Epidermal melanocyte (primary cell): Measurements from ENCODE around the gene OR2B2.

Source experiments
- DNase-seq: peaks from one replicate; pipeline ENCODE4 v3.0.0; 2011; ENCODE audit warnings: low spot score; ENCODE audit not compliant: insufficient read length

OR2B2 gene

DNA sequence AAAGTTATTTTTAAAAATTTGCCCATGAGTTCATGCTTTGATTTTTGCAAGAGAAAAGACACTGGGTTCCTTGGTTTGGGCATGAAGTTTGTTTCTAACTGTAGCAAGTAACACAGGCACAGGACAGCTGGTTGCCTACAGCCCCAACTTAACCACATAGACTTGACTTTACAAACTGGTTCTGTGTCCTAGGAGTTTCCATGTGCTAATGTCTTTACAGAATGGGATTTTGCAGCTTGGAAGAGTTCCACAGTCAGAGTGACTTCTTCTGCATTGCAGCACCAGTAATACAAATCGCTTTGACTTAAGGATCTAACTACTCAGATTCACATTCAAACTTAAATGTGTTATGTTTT is 44.3 kb downstream of the OR2B2 start:
- no peak for DNase-seq

DNA sequence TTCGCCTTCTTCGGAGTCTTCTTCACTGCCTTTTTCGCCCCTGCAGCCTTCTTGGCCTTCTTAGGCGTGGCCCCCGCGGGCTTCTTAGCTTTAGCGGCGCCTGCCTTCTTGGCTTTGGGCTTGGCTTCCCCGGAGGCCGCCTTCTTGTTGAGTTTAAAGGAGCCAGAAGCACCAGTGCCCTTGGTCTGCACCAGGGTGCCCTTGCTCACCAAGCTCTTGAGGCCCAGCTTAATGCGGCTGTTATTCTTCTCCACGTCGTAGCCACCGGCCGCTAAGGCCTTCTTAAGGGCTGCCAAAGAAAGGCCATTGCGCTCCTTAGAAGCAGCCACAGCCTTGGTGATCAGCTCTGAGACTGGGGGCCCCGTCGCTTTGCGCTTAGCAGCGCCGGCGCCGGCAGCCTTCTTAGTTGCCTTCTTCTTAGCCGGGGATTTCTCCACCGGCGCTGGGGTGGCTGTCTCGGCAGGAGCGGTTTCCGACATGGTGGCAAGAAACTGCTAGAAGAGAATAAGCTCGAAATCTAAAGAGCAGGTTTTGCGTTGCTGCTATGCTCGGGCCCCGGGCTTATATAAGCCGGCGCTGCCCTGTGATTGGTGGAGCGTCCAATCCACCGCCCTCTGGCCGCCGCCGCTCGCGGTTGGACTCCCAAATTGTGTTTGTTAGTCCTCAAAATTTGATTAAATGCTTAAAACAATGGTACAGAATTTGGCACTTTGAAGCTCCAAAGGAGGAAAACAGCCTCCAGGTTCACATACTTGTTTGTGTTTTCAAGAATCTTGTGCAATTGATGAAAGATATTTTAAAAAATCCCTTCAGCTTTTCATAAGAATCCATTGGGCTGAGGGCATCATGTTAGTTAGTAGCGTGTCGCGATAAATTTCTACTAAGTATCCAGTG is 44.9 kb downstream of the OR2B2 start:
- no peak for DNase-seq

DNA sequence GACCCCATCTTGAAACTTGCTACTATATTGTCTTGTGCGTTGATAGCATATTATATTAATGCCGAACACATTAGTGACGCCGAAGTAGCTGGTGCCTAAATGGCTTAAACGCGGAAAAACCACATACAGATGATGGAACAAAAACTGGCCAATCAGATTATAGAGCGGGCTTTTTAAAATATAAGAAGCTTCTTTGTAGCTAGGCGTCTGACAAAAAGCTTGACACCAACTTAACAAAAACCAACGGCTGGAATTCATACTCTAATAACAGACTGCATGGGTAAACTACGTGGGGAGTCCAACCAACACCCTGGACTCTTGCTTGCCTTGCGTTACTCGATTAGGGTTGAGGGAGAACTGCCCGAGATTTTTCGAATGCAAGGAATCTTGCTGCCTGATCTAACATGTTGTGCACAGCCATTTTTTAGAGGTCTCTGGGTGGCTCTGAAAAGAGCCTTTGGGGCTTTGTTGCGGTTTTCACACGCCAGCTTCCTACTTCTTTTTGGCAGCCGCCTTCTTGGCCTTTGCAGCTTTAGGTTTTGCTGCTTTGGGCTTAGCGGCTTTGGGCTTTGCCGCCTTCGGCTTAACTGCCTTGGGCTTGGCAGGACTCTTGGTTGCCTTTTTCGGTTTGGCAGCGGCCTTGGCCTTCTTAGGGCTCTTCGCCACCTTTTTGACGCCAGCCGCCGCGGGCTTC is 45.7 kb downstream of the OR2B2 start:
- DNase-seq: peak; percentile 52

DNA sequence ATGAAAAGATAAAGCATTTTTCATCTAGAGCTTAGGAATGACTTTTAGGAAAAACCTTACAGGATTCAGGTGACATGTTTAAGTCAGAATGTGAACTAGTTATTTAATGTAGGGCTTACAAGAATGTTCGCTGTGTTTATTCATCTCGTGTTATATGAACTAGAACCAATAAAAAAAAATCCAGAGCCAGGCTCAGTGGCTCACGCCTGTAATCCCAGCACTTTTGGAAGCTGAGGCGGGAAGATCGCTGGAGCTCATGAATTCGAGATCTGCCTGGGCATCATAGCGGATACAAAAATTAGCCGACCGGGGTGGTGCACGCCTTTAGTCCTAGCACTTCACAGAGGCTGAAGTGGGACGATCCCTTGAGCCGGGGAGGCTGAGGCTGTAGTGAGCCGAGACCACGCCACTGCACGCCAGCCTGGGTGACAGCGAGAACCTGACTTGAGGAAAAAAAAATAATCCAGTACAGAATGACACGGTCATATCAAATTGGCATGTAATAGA is 46.3 kb downstream of the OR2B2 start:
- no peak for DNase-seq

DNA sequence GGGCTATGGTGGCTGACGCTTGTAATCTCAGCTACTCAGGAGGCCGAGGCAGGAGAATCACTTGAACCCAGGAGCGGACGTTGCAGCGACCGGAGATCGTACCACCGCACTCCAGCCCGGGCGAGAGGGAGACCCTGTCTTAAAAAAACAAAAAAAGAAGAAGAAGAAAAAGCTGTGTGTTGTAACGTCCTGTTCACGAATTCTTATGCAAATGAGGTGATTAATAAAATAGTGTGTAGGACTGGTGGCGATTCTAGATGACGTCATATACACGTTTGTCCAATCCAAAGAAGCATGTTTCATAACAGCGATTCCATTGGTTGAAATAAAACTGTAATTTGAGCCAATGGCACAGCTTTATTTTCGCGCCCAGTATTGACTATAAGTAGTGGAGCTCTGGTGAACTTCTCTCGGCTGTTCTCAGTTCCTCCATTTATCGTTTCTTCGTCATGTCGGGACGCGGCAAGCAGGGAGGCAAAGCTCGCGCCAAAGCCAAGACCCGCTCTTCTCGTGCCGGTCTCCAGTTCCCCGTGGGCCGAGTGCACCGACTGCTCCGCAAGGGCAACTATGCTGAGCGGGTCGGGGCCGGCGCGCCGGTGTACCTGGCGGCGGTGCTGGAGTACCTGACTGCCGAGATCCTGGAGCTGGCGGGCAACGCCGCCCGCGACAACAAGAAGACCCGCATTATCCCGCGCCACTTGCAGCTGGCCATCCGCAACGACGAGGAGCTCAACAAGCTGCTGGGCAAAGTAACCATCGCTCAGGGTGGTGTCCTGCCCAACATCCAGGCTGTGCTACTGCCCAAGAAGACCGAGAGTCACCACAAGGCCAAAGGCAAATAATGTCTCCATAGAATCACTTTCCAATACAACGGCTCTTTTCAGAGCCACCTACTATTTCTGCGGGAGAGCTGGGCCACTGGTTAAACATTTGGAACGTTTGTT is 47.0 kb downstream of the OR2B2 start:
- peak; percentile 96 for DNase-seq

DNA sequence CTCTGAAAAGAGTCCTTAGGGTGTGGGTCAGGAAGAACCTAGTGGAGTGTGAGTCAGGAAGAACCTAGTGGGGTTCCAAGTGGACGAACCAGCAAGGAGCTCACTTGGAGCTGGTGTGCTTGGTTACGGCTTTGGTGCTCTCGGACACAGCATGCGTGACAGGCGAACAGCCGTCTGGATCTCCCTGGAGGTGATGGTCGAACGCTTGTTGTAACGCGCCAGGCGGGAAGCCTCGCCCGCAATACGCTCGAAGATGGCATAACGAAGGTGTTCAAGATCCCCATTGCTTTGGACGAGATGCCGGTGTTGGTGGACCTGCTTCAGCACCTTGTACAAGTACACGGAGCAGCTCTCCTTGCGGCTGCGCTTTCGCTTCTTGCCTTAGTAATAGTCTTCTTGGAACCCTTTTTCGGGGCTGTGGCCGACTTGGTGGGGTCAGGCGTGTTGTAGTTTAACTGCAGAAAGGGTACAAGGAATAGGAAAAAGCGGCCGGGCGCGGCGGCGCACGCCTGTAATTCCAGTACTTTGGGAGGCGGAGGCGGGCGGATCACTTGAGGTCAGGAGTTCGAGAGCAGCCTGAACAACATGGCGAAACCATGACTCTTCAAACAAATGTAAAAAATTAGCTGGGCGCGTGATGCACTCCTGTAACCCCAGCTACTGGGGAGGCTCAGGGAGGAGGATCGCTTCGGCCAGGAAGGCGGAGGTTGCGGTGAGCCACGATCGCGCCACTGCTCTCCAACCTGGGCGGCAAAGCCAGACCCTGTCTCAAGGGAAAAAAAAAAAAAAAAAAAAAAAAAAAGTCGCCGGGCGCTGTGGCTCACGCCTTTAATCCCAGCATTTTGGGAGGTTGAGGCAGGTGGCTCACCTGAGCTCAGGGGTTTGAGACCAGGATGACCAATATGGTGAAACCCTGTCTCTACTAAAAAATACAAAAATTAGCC is 48.0 kb downstream of the OR2B2 start:
- no peak for DNase-seq

DNA sequence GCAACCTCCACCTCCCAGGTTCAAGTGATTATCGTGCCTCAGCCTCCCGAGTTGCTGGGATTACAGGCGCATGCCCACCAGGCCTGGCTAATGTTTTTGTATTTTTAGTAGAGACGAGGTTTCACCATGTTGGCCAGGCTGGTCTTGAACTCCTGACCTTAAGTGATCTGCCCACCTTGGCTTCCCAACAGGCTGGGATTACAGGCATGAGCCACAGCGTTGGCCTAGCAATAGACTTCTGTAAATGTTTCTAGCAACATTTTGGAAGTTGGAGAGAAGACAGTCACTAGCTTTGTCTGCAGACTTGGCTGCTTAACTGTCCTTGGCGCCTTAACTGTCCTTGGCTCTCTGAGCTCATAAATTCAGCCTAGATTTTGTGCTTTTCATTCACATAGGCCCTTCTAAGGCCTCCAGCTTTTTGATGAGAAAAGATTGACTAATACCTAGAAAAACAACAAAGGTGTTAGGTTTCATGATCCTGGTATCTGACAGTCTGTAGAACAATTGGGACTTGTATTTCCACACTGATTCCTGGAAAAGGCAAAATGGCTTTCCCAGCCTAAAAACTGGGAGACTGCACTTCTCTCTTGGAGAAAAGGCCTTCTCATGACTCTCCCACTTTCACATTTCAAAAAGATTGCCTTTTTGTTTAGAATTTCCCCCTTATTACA is 49.7 kb downstream of the OR2B2 start:
- DNase-seq: no peak

DNA sequence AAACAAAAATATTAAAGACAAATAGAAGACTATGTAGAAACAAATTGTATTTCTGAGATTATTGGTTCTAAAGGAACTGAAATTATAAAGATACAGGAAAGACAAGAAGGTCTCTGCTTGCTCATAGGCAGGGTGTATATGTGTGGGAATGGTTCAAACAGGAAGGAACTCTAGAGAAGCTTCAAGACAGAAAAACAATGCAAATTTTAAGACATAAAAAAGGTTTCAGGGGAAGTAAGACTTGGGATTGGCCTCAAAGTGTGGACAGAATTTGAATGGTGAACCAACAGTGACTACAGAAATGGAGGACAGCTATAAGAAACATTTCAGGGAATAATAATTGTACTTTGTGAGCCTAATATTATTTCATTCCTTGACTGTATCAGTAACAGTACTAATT is 50.3 kb downstream of the OR2B2 start:
- no peak for DNase-seq

DNA sequence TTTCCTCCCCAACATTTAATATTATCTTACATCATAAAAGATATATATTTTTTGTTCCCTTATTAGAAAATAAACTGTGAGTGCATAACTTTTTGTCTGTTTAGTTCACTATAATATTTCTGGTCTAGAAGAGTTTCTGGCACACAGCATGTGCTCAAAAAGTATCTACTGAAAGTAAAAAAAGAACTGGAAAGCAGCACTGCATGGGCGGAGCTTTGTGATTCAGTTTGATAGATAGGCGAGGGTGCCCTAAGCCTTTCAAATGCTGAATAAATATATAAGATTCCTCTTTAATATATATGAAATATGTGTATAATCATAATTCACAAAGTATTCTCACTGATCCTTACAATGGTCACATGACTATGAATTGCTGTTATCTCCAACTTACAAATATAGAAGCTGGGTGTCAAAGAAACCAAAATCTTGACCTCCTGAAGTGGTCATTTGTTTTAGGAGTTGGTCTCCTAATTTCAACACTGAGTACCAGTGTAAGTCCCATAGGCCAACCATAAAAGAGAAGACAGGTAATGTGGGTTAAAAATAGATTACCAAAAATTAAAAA is 50.8 kb downstream of the OR2B2 start:
- DNase-seq: no peak
